ENCODE data around the gene GLRX3.
"Not testable (repeated sequence)": the region's sequence is repeated elsewhere in the genome, so short reads cannot be mapped to it uniquely, and the experiment has no call there.

DNA sequence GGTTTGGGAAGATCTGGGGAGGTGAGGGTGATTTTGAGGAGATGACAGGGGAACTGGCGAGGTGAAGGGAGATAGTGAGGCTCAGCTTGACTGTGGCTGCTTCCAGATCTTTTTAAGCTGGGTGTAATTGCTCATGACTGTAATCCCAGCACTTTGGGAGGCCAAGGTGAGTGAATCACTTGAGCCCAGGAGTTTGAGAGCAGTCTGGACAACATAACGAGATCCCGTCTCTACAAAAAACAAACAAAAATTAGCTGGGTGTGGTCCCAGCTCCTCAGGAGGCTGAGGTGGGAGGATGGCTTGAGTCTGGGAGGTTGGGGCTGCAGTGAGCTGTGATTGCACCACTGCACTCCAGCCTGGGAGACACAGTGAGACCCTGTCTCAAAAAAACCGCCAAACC, 66.0 kb downstream of the GLRX3 start:
- TF ChIP-seq, protein P1, sequence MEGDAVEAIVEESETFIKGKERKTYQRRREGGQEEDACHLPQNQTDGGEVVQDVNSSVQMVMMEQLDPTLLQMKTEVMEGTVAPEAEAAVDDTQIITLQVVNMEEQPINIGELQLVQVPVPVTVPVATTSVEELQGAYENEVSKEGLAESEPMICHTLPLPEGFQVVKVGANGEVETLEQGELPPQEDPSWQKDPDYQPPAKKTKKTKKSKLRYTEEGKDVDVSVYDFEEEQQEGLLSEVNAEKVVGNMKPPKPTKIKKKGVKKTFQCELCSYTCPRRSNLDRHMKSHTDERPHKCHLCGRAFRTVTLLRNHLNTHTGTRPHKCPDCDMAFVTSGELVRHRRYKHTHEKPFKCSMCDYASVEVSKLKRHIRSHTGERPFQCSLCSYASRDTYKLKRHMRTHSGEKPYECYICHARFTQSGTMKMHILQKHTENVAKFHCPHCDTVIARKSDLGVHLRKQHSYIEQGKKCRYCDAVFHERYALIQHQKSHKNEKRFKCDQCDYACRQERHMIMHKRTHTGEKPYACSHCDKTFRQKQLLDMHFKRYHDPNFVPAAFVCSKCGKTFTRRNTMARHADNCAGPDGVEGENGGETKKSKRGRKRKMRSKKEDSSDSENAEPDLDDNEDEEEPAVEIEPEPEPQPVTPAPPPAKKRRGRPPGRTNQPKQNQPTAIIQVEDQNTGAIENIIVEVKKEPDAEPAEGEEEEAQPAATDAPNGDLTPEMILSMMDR (IDR thresholded peaks at IDR 0.05; ENCODE audit: insufficient read depth, low read depth, low read length), result not testable (repeated sequence)
- not testable (repeated sequence) for TF ChIP-seq EZH2 (IDR thresholded peaks at IDR 0.05; ENCODE audit: insufficient read depth, low read length)

All from astrocyte (in vitro differentiated cells and primary cell).